GM18505 (cell line): ENCODE results near the gene ANAPC16.
"Not testable (repeated sequence)": the region's sequence is repeated elsewhere in the genome, so short reads cannot be mapped to it uniquely, and the experiment has no call there.

Experiments used
- ATAC-seq: cut with Tn5 transposase; IDR thresholded peaks from one replicate; pipeline ENCODE4 v1.9.1; 2021; ENCODE audit not compliant: unreplicated experiment
- POLR2A ChIP-seq: IDR thresholded peaks from 4 replicates; pipeline ENCODE4 v1.6.1; 2011; ENCODE audit warnings: borderline replicate concordance; ENCODE audit not compliant: insufficient read depth, insufficient read length; ENCODE audit errors: extremely low read depth

The ANAPC16 gene

DNA sequence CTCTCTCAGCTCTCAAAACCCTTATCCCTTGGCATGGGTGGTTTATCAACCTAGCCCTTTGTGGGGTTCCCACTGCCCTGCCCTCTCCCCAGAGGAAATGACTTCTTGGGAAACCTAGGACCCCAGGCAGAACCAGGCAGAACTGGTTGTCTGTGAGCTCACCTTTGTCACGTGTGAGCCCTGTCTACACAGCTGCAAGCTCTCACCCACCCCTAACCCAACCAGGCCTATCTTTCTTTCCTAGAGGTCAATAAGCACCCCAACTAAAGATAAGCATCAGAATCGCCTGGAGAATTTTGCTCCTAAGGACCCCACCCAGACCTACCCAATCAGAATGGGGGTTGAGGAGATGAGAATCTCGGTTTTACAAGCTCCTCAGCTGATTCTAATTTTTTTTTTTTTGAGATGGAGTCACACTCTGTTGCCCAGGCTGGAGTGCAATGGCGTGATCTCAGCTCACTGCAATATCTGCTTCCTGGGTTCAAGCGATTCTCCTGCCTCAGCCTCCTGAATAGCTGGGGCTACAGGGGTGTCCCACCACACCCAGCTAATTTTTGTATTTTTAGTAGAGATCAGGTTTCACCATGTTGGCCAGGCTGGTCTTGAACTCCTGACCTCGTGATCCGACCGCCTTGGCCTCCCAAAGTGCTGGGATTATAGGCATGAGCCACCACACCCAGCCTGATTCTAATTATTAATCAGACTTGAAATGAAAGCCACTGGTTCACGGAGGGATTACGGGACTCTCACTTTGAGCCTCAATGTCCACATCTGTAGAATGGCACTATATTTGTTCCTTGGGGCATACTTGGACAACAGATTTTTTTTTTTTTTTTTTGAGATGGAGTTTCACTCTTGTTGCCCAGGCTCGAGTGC is 50.4 kb downstream of the ANAPC16 start:
- no peak for ATAC-seq

GRCh38 chr10:72267381-72267780 is 51.6 kb downstream of the ANAPC16 start:
- no peak for TF ChIP-seq POLR2A
- no peak for ATAC-seq

More for the DNA sequence above, 50.4 kb downstream of the ANAPC16 start:
- no peak for TF ChIP-seq POLR2A

GRCh38 chr10:72267819-72268399 is 52.1 kb downstream of the ANAPC16 start:
- no peak for ATAC-seq

GRCh38 chr10:72268475-72269200 is 52.8 kb downstream of the ANAPC16 start:
- ATAC-seq = not testable (repeated sequence)

More at GRCh38 chr10:72267819-72268399, 52.1 kb downstream of the ANAPC16 start:
- no peak for TF ChIP-seq POLR2A

- no peak for TF ChIP-seq POLR2A
- no peak for ATAC-seq
Observed at GRCh38 chr10:72270607-72271281, 54.9 kb downstream of the ANAPC16 start.

DNA sequence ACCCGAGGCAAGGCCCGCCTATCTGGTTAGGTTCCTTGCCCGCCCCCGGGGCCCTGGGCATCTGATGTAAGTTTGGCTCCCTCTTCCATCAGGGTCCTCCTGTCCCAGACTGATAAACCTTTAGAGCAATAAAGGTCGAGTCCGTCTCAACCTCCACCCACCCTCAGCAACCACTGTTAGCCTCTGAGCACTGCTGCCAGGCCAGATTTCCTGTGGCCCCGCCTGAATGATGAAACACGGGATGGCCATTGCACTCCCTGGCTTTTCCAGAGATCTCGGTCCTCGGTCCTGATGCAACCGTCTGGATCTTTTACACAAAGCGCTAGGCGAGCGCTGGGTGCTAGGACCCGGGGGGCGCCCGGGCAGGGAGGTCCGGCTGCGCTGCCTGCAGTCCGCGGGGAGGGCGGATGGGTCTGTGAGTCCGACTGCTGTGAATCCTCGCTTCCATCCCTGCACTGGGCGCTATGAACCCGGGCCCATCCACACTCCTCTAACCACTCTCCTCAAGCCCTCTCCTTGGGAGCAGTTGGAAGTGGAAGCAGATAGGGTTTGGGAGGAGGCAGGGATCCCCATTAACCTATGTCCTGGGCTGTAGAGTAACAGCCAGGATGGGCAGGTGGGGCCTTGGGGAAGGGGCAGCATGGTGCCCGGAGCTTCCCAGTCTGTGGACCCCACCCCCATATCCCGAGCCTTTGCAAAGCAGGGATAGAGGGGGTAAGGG is 57.0 kb downstream of the ANAPC16 start:
- TF ChIP-seq POLR2A = peak; percentile 66
- no peak for ATAC-seq

- peak; percentile 84 for ATAC-seq
- peak; percentile 100 for TF ChIP-seq POLR2A
Observed at GRCh38 chr10:72273410-72274212, 57.8 kb downstream of the ANAPC16 start, which contains the start of gene DDIT4. Gene DDIT4 (plus strand): TSS chr10:72273924. CDS start chr10:72274217, 293 bp downstream.

DNA sequence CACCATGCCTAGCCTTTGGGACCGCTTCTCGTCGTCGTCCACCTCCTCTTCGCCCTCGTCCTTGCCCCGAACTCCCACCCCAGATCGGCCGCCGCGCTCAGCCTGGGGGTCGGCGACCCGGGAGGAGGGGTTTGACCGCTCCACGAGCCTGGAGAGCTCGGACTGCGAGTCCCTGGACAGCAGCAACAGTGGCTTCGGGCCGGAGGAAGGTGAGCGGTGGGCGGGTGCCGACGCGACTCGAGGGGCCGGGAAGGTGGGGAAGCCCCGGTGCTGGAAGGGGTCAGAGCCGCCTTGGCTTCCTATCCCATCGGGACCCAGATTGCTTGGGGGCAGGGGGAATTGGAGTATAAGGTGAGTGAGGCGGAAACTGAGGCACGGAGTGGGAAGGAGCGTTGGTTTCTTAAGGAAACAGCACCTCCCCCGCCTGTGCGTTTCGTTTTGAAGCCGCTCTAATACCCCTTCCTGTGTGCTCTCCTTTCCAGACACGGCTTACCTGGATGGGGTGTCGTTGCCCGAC is 58.5 kb downstream of the ANAPC16 start:
- ATAC-seq = peak; percentile 1
- TF ChIP-seq POLR2A = no peak

DNA sequence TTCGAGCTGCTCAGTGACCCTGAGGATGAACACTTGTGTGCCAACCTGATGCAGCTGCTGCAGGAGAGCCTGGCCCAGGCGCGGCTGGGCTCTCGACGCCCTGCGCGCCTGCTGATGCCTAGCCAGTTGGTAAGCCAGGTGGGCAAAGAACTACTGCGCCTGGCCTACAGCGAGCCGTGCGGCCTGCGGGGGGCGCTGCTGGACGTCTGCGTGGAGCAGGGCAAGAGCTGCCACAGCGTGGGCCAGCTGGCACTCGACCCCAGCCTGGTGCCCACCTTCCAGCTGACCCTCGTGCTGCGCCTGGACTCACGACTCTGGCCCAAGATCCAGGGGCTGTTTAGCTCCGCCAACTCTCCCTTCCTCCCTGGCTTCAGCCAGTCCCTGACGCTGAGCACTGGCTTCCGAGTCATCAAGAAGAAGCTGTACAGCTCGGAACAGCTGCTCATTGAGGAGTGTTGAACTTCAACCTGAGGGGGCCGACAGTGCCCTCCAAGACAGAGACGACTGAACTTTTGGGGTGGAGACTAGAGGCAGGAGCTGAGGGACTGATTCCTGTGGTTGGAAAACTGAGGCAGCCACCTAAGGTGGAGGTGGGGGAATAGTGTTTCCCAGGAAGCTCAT is 59.0 kb downstream of the ANAPC16 start:
- peak; percentile 52 for TF ChIP-seq POLR2A
- no peak for ATAC-seq

GRCh38 chr10:72275351-72276012 is 59.7 kb downstream of the ANAPC16 start:
- ATAC-seq = no peak
- no peak for TF ChIP-seq POLR2A

- no peak for ATAC-seq
- TF ChIP-seq POLR2A = peak; percentile 13
Observed at GRCh38 chr10:72276013-72276387, 60.2 kb downstream of the ANAPC16 start.
